Measurements from ENCODE around the gene SPAG4. TPM values are rescaled to one million over a fixed set of nuclear protein-coding genes. Genes with fewer than 3 reads are reported as not detected.

The SPAG4 gene
- total and polyA plus RNA-seq, 8 donors, result 2.9 to 39.7 (median 3.9) TPM; not detected in 3

GRCh38 chr20:35607003-35607735, 8.5 kb upstream of the SPAG4 start:
- H3K27ac ChIP-seq, result peak overlapping the region in 4 of 5 donors; percentile 14 to 66 (median 52)
- no peaks in the 10 kb centered on the region for H3K9me3 ChIP-seq
- intact Hi-C loops (cut with DNase I; ENCODE audit: low total_unique reads), result no loop called here
- WGBS, 5 donors, result 33 to 77% (median 53%) methylated on average over 13 to 14 of the region's 14 CpGs
- no peak for TF ChIP-seq CTCF (IDR thresholded peaks at IDR 0.05)
- no peak for TF ChIP-seq EP300 (IDR thresholded peaks at IDR 0.05)
- TF ChIP-seq POLR2AphosphoS5 (IDR thresholded peaks at IDR 0.05), result peak in 2 of 3 donors; percentile 62
- TF ChIP-seq POLR2A (IDR thresholded peaks at IDR 0.05), result no peak
- no peaks in the 10 kb centered on the region for H3K36me3 ChIP-seq
- peaks cover 0 to 25% (median 4%) of the 10 kb centered on the region in 4 donors for H3K4me1 ChIP-seq
- H3K4me3 ChIP-seq, result peak overlapping the region in 3 of 4 donors; percentile 1 to 25 (median 7)
- DNase-seq, result peak; percentile 70 to 86
- peaks cover 0 to 2% (median 0%) of the 10 kb centered on the region in 3 donors for H3K27me3 ChIP-seq

DNA sequence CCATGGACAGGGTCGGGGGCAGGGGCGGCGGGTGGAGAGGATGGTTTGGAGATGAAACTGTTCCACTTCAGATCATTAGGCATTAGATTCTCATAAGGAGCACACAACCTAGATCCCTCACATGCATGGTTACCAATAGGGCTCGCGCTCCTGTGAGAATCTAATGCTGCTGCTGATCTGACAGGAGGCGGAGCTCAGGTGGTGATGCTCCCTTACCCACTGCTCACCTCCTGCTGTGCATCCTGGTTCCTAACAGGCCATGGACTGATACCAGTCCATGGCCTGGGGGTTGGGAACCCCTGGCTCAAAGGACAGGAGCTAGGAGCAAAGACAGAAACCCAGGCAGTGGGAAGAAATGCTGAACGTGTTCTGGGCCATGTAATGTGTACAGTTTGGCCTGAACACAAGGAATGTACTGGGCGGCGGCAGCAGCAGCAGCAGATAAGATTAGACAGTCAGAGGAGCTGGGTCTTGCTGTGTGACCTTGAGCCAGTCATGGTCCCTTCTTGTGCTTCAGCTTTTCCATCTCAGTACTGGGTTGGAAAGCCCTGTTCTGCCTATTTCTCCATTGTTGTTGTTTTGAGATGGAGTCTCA, 4.7 kb upstream of the SPAG4 start:
- Histone ChIP-seq H3K4me3 (no peak overlapping the region), H3K36me3 (no peaks in the 10 kb centered on the region), H3K27me3 (no peaks in the 10 kb centered on the region), H3K9me3 (no peaks in the 10 kb centered on the region), H3K27ac (peak overlapping the region; percentile 24 to 73 (median 49)), H3K4me1 (peaks cover 5 to 32% (median 11%) of the 10 kb centered on the region in 4 donors)
- 73 to 79% (median 77%) methylated on average over 9 of the region's 9 CpGs for WGBS, 5 donors
- peak; percentile 50 to 60 for DNase-seq
- TF ChIP-seq EP300 (IDR thresholded peaks at IDR 0.05), result no peak
- TF ChIP-seq CTCF (IDR thresholded peaks at IDR 0.05), result no peak
- TF ChIP-seq POLR2AphosphoS5 (IDR thresholded peaks at IDR 0.05), result peak in 2 of 3 donors; percentile 31 to 74
- intact Hi-C loops (cut with DNase I; ENCODE audit: low total_unique reads), result no loop called here

- no peaks in the 10 kb centered on the region for H3K27me3 ChIP-seq
- no peak overlapping the region for H3K4me3 ChIP-seq
- 92 to 97% (median 95%) methylated on average over 2 of the region's 2 CpGs for WGBS, 5 donors
- no peaks in the 10 kb centered on the region for H3K9me3 ChIP-seq
- peaks cover 5 to 32% (median 14%) of the 10 kb centered on the region in 4 donors for H3K4me1 ChIP-seq
- H3K36me3 ChIP-seq, result no peaks in the 10 kb centered on the region
- intact Hi-C loops (cut with DNase I; ENCODE audit: low total_unique reads), result no loop called here
- no peak for DNase-seq
- no peak for TF ChIP-seq EP300 (IDR thresholded peaks at IDR 0.05)
- no peak for TF ChIP-seq POLR2AphosphoS5 (IDR thresholded peaks at IDR 0.05)
- TF ChIP-seq POLR2A (IDR thresholded peaks at IDR 0.05), result no peak
- no peak for TF ChIP-seq CTCF (IDR thresholded peaks at IDR 0.05)
- H3K27ac ChIP-seq, result peak overlapping the region in 4 of 5 donors; percentile 24 to 73 (median 54)
Measured at GRCh38 chr20:35611482-35611881, 4.1 kb upstream of the SPAG4 start.

DNA sequence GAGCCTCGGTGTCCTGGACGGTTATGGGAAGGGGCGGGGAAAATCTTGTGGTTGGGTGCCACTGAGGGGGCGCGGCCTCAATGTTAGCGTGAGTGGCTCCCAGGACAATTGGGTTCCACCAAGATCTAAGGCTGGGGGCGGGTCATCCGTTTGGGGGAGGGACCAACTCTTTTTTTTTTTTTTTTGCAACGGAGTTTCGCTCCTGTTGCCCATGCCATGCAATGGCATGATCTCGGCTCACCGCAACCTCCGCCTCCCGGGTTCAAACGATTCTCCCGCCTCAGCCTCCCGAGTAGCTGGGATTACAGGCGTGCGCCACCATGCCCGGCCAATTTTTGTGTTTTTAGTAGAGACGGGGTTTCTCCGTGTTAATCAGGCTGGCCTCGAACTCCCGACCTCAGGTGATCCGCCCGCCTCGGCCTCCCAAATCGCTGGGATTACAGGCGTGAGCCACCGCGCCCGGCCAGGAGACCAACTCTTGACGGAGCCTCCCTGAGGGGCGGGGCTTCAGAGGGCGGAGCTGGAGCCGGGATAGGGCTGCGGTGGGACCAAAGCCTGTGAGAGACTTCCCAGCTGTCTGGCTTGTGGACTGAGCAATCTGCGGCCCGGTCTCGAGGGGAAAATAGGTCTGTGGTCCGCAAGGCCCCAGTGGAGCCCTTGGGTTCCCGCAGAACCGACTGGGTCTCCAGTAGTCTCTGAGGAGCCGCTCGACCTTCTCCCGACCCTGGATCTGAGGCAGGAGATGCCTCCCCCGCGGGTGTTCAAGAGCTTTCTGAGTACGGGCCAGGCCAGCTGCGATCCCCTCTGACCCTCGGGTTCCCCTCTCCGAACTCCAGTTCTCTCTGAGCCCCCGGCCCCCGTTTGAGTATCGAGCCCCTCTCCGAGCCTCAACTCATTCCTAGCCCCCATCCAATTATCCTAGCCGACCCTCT, 1.1 kb downstream of the SPAG4 start:
- peaks cover 31 to 52% (median 47%) of the 10 kb centered on the region in 4 donors for H3K4me1 ChIP-seq
- peak; percentile 91 to 94 for DNase-seq
- no peaks in the 10 kb centered on the region for H3K27me3 ChIP-seq
- intact Hi-C loops (cut with DNase I; ENCODE audit: low total_unique reads), result no loop called here
- no peaks in the 10 kb centered on the region for H3K9me3 ChIP-seq
- WGBS, 5 donors, result 3 to 4% (median 3%) methylated on average over 38 to 57 of the region's 57 CpGs
- H3K36me3 ChIP-seq, result peaks cover 0 to 10% (median 8%) of the 10 kb centered on the region in 4 donors
- peak overlapping the region; percentile 45 to 62 (median 54) for H3K4me3 ChIP-seq
- no peak for TF ChIP-seq EP300 (IDR thresholded peaks at IDR 0.05)
- TF ChIP-seq POLR2A (IDR thresholded peaks at IDR 0.05), result peak in 1 of 4 donors; percentile 32
- peak; percentile 41 to 62 (median 57) for TF ChIP-seq POLR2AphosphoS5 (IDR thresholded peaks at IDR 0.05)
- TF ChIP-seq CTCF (IDR thresholded peaks at IDR 0.05), result no peak
- H3K27ac ChIP-seq, result peak overlapping the region; percentile 82 to 95 (median 92)
